WTC11 (cell line): ENCODE measurements around the gene BCAS3. TPM values are rescaled to one million over a fixed set of nuclear protein-coding genes. Genes with fewer than 3 reads are reported as not detected.

Experiments used
- ATAC-seq: fragments of 200-7000 bp; cut with Tn5 transposase; 2 replicates; pipeline ENCODE4 v1.10.0; 2021; ENCODE audit warnings: mild to moderate bottlenecking, moderate library complexity
- CTCF ChIA-PET: fragments of 300-600 bp; sonication (Branson Sonifier 250); formaldehyde crosslinking; loops from one replicate; lab custom pipeline; 2021; ENCODE audit warnings: antibody characterized with exemption; lab: Charles Lee
- POLR2A ChIA-PET: fragments of 350-600 bp; sonication (Branson Sonifier 250); formaldehyde crosslinking; loops from one replicate; lab custom pipeline; 2021; ENCODE audit warnings: antibody characterized with exemption; lab: Charles Lee
- DNase-seq: peaks from one replicate; pipeline ENCODE4 v3.0.0; 2021; ENCODE audit warnings: low spot score
- H3K27ac Mint-ChIP-seq: 2 replicates; pipeline ENCODE4 v1.8.0; 2021; ENCODE audit warnings: mixed read lengths
- H3K27me3 Mint-ChIP-seq: 2 replicates; pipeline ENCODE4 v1.8.0; 2021; ENCODE audit warnings: low read depth, mild to moderate bottlenecking, moderate library complexity, mixed read lengths
- H3K36me3 Mint-ChIP-seq: 2 replicates; pipeline ENCODE4 v1.8.0; 2021; ENCODE audit warnings: mixed read lengths
- H3K4me1 Mint-ChIP-seq: 2 replicates; pipeline ENCODE4 v1.8.0; 2022; ENCODE audit warnings: mixed read lengths
- H3K4me3 Mint-ChIP-seq: 2 replicates; pipeline ENCODE4 v1.8.0; 2021; ENCODE audit warnings: mild to moderate bottlenecking, moderate library complexity, mixed read lengths
- H3K9me3 Mint-ChIP-seq: 2 replicates; pipeline ENCODE4 v1.8.0; 2021; ENCODE audit warnings: mixed read lengths
- ATF2 ChIP-seq: sonication (generic); formaldehyde crosslinking; IDR thresholded peaks from 2 replicates; pipeline ENCODE4 v1.8.1; 2022; ENCODE audit warnings: low read depth, missing genetic modification reagents, borderline replicate concordance
- E2F1 ChIP-seq: sonication (generic); formaldehyde crosslinking; IDR thresholded peaks from 2 replicates; pipeline ENCODE4 v1.8.0; 2022; ENCODE audit warnings: mild to moderate bottlenecking, missing genetic modification reagents
- ELF4 ChIP-seq: sonication (generic); formaldehyde crosslinking; IDR thresholded peaks from 2 replicates; pipeline ENCODE4 v1.8.1; 2022; ENCODE audit warnings: low read depth, mild to moderate bottlenecking, moderate library complexity, missing genetic modification reagents
- GABPB1 ChIP-seq: sonication (generic); formaldehyde crosslinking; IDR thresholded peaks from 2 replicates; pipeline ENCODE4 v1.8.1; 2023; ENCODE audit warnings: mild to moderate bottlenecking, missing genetic modification reagents
- HMGA2 ChIP-seq: fragments of 250-450 bp; sonication (Bioruptor Pico); IDR thresholded peaks from 2 replicates; pipeline ENCODE4 v1.4.0; 2021; ENCODE audit warnings: mild to moderate bottlenecking, moderate library complexity
- HMGXB4 ChIP-seq: sonication (generic); formaldehyde crosslinking; IDR thresholded peaks from 2 replicates; pipeline ENCODE4 v1.8.1; 2023; ENCODE audit warnings: mild to moderate bottlenecking, moderate library complexity, missing genetic modification reagents
- JAZF1 ChIP-seq: fragments of 250-450 bp; sonication (Bioruptor Pico); IDR thresholded peaks from 2 replicates; pipeline ENCODE4 v1.9.0; 2021; ENCODE audit warnings: moderate library complexity, mild to moderate bottlenecking, inconsistent platforms
- JUN ChIP-seq: sonication (generic); formaldehyde crosslinking; IDR thresholded peaks from 2 replicates; pipeline ENCODE4 v1.8.0; 2023; ENCODE audit warnings: mild to moderate bottlenecking, missing genetic modification reagents
- MAX ChIP-seq: sonication (generic); formaldehyde crosslinking; IDR thresholded peaks from 2 replicates; pipeline ENCODE4 v1.8.0; 2022; ENCODE audit warnings: mild to moderate bottlenecking, missing genetic modification reagents
- NFATC4 ChIP-seq: fragments of 250-450 bp; sonication (Bioruptor Pico); IDR thresholded peaks from 2 replicates; pipeline ENCODE4 v1.9.0; 2021; ENCODE audit warnings: mild to moderate bottlenecking
- NR3C1 ChIP-seq: sonication (generic); formaldehyde crosslinking; conservative IDR thresholded peaks from 2 replicates; pipeline ENCODE4 v1.8.1; 2023; ENCODE audit warnings: low read depth, mild to moderate bottlenecking, missing genetic modification reagents
- PRRX2 ChIP-seq: fragments of 250-450 bp; sonication (Bioruptor Pico); IDR thresholded peaks from 2 replicates; pipeline ENCODE4 v1.8.0; 2021; ENCODE audit warnings: mild to moderate bottlenecking
- SOX15 ChIP-seq: fragments of 250-450 bp; sonication (Bioruptor Pico); IDR thresholded peaks from 2 replicates; pipeline ENCODE4 v1.9.0; 2021; ENCODE audit warnings: mild to moderate bottlenecking
- SP1 ChIP-seq: sonication (generic); formaldehyde crosslinking; conservative IDR thresholded peaks from 2 replicates; pipeline ENCODE4 v1.8.1; 2022; ENCODE audit warnings: missing genetic modification reagents
- USF1 ChIP-seq: sonication (generic); formaldehyde crosslinking; IDR thresholded peaks from 2 replicates; pipeline ENCODE4 v1.8.0; 2022; ENCODE audit warnings: mild to moderate bottlenecking, missing genetic modification reagents
- ZMAT4 ChIP-seq: fragments of 250-450 bp; sonication (Bioruptor Pico); IDR thresholded peaks from 2 replicates; pipeline ENCODE4 v1.9.0; 2021; ENCODE audit warnings: mild to moderate bottlenecking
- ZNF121 ChIP-seq: sonication (generic); formaldehyde crosslinking; IDR thresholded peaks from 2 replicates; pipeline ENCODE4 v1.8.0; 2023; ENCODE audit warnings: missing genetic modification reagents
- ZNF263 ChIP-seq: sonication (generic); formaldehyde crosslinking; IDR thresholded peaks from 2 replicates; pipeline ENCODE4 v1.8.1; 2022; ENCODE audit warnings: low read depth, mild to moderate bottlenecking, moderate library complexity, missing genetic modification reagents
- ZNF425 ChIP-seq: fragments of 250-450 bp; sonication (Bioruptor Pico); conservative IDR thresholded peaks from 2 replicates; pipeline ENCODE4 v1.9.0; 2021; ENCODE audit warnings: mild to moderate bottlenecking
- total RNA-seq: library from RNA; stranded (reverse); gene quantifications from 3 replicates; pipeline ENCODE4 v1.2.3, GENCODE V29; 2021

Gene BCAS3
- total RNA-seq, 1 experiment from 2014 or later, result 15.5 TPM

GRCh38 chr17:60993497-60993896, 315.8 kb downstream of the BCAS3 start (continued):
- no peak for TF ChIP-seq ATF2 (CRISPR knock-in tag)

GRCh38 chr17:60995680-60996079, 318.0 kb downstream of the BCAS3 start:
- H3K4me1 Mint-ChIP-seq, result no peaks in the 10 kb centered on the region
- ChIA-PET POLR2A (no interaction called here), CTCF (no interaction called here)
- no peaks in the 10 kb centered on the region for H3K36me3 Mint-ChIP-seq
- no peaks in the 10 kb centered on the region for H3K9me3 Mint-ChIP-seq
- ATAC-seq (no peak), DNase-seq (no peak)
- TF ChIP-seq E2F1 (CRISPR knock-in tag) (no peak), USF1 (CRISPR knock-in tag) (no peak), SOX15 (CRISPR knock-in tag) (no peak), GABPB1 (CRISPR knock-in tag) (no peak), ELF4 (CRISPR knock-in tag) (no peak), HMGA2 (no peak), ZMAT4 (CRISPR knock-in tag) (no peak), JAZF1 (no peak), MAX (CRISPR knock-in tag) (no peak), PRRX2 (CRISPR knock-in tag) (no peak), HMGXB4 (CRISPR knock-in tag) (no peak), JUN (CRISPR knock-in tag) (no peak), NFATC4 (no peak), ZNF263 (no peak), NR3C1 (CRISPR knock-in tag) (no peak), SP1 (CRISPR knock-in tag) (no peak), ZNF425 (CRISPR knock-in tag) (no peak), ZNF121 (CRISPR knock-in tag) (no peak)
- no peak overlapping the region for H3K27ac Mint-ChIP-seq
- H3K4me3 Mint-ChIP-seq, result no peak overlapping the region
- no peaks in the 10 kb centered on the region for H3K27me3 Mint-ChIP-seq
